LNCaP clone FGC (cell line): Measurements from ENCODE around the gene TTC5.

Experiments used
- DNase-seq: peaks from one replicate; pipeline ENCODE4 v3.0.0-alpha.2; 2011; ENCODE audit warnings: low read depth
- H3K4me3 ChIP-seq: 2 replicates; pipeline ENCODE4 v1.5.1; 2011; ENCODE audit warnings: mild to moderate bottlenecking, low read depth, low read length, control low read depth
- TF ChIP-seq, protein P1 (sequence below): IDR thresholded peaks from 2 replicates; pipeline ENCODE4 v1.5.1; 2012; ENCODE audit warnings: mild to moderate bottlenecking; ENCODE audit not compliant: control insufficient read depth, insufficient read depth; ENCODE audit errors: extremely low read depth

TTC5 gene

GRCh38 chr14:20305265-20306078 lies at the start of gene TTC5:
TTC5 (minus strand) TSS chr14:20305951; CDS start chr14:20305937, 14 bp downstream.
- TF ChIP-seq, protein P1, sequence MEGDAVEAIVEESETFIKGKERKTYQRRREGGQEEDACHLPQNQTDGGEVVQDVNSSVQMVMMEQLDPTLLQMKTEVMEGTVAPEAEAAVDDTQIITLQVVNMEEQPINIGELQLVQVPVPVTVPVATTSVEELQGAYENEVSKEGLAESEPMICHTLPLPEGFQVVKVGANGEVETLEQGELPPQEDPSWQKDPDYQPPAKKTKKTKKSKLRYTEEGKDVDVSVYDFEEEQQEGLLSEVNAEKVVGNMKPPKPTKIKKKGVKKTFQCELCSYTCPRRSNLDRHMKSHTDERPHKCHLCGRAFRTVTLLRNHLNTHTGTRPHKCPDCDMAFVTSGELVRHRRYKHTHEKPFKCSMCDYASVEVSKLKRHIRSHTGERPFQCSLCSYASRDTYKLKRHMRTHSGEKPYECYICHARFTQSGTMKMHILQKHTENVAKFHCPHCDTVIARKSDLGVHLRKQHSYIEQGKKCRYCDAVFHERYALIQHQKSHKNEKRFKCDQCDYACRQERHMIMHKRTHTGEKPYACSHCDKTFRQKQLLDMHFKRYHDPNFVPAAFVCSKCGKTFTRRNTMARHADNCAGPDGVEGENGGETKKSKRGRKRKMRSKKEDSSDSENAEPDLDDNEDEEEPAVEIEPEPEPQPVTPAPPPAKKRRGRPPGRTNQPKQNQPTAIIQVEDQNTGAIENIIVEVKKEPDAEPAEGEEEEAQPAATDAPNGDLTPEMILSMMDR = peak; percentile 94
- peak within 1 kb of the TSS; percentile 76 for H3K4me3 ChIP-seq
- DNase-seq = peak; percentile 78

DNA sequence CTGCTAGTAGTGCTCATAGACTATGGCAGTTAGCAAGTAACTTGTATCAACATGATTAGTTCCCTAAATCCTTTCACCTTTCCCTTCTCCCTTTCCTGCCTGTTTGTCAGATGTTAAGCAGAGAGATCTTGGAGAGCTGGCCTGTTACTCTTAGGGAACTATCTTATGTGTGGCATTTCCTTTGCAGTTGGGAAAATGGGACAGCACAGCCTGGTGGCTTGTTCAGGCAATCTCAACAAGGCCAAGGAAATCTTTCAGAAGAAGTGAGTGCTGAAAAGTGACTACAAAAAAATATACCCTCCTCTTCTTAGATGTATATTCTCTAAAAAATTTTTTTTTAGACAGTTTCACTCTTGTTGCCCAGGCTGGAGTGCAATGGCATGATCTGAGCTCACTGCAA lies 45.1 kb upstream of the TTC5 start:
- DNase-seq = no peak
- no peak overlapping the region for H3K4me3 ChIP-seq
- TF ChIP-seq, protein P1 = 0 out of 2 replicates have a peak, but pooled peaks have one; percentile 5

DNA sequence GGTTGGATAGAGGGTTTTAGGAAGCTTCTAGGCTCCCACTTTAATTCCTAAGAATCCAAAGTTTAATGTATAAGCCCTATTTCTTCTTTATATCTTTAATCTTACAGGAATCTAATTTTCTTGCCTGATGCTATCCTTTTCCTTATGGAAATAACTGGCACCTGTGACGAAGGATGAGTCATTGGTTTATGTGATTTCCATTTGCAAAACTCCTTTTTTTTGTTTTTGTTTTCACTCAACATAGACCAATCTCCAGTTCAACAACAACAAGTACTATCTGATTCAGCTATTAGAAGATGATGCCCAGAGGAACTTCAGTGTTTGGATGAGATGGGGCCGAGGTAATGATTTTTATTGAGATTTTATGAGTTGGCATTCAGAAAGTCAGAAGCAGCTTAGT lies 44.5 kb upstream of the TTC5 start:
- H3K4me3 ChIP-seq = no peak overlapping the region
- no peak for DNase-seq
- TF ChIP-seq, protein P1 = no peak

DNA sequence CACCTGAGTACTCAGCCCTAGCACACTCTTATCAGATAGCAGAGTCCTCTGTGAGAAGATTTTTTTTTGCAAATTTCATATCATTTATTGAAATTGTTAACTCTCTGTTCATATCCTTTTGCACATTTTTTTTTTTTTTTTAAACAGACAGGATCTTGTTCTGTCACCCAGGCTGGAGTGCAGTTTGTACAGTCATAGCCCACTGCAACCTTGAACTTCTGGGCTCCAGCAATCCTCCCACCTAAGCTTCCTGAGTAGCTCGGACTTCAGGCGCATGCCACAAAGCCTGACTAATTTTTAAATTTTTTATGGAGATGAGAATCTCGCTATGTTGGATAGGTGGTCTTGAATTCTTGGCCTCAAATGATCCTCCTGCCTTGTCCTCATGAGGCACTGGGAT lies 42.0 kb upstream of the TTC5 start:
- no peak for DNase-seq
- TF ChIP-seq, protein P1 = no peak
- H3K4me3 ChIP-seq = no peak overlapping the region

DNA sequence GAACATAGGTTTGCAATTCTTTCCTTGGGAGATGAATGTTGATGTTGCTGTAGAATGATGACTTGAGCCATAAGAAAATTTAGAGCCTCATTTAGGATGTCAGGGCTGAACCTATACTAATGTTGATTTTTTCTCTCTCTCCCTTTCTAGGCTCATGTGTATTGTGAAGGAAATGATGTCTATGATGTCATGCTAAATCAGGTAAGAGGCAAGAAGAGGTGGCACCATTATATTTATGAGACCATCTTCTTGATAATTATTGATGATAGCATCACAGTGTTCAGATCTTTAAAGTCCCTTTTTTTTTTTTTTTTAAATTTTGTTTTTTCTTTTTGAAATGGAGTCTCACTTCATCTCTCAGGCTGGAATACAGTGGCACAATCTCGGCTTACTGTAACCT lies 41.0 kb upstream of the TTC5 start:
- no peak overlapping the region for H3K4me3 ChIP-seq
- no peak for DNase-seq
- TF ChIP-seq, protein P1 = no peak

DNA sequence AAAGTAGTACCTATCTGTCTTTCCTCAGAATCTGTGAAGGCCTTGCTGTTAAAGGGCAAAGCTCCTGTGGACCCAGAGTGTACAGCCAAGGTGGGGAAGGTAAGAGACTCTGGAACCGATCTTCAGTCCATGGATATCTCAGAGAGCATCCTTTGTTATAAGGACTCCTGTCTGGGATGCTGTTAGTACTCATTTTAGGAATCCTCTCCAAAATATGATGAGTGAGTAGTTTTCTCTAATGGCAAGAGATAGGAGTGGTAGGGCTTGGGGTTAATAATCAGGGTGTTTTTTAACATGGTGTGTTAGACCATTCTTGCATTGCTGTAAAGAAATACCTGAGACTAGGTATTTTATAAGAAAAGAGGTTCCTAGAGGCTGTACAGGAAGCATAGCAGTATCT lies 39.6 kb upstream of the TTC5 start:
- TF ChIP-seq, protein P1 = no peak
- no peak for DNase-seq
- H3K4me3 ChIP-seq = no peak overlapping the region

DNA sequence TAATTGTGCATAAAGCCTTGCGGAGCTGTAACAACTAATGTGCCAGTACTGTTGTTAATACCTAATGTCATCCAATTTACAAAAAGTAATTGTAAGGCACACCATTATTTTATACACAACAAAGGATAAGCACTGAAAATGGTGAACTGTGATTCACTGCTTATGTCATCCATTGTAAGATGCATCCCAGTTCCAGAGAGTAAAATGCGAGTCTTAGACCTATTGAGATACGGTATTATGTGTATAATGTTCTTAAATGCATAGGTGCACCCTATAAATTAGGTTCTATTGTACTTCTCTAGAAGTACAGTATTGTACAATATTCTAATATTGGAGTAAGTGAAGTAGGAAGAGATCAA lies 38.1 kb upstream of the TTC5 start:
- no peak for DNase-seq
- TF ChIP-seq, protein P1 = no peak

More for the DNA sequence above, 38.1 kb upstream of the TTC5 start:
- peak overlapping the region; percentile 95 for H3K4me3 ChIP-seq
